ENCODE data around the gene DHRS2. TPM values are rescaled to one million over a fixed set of nuclear protein-coding genes. Genes with fewer than 3 reads are reported as not detected.
"Not testable (repeated sequence)": the region's sequence is repeated elsewhere in the genome, so short reads cannot be mapped to it uniquely, and the experiment has no call there.

DHRS2 gene
- 10 to 100 TPM in 1 of 5 donors, 1 to 10 TPM in 1, not detected in 3; 4.6 to 19.6 TPM for total RNA-seq
- polyA plus RNA-seq = 1 to 10 TPM; 3.7 to 9.7 (median 6.7) TPM
- long read RNA-seq, donor 1 = 0 reads
- long read RNA-seq, donor 2 = 0 reads
- long read RNA-seq, donor 3, partial matches to known transcripts = 0 of 2 reads
- long read RNA-seq, donor 3, other reads (novel, unspliced or antisense) = 0 of 2 reads
- long read RNA-seq, donor 4 = 0 reads
- long read RNA-seq, donor 5, partial matches to known transcripts = 0 of 2 reads
- long read RNA-seq, donor 5, other reads (novel, unspliced or antisense) = 0 of 2 reads
- long read RNA-seq, donor 6, partial matches to known transcripts = 0 of 2 reads
- long read RNA-seq, donor 6, other reads (novel, unspliced or antisense) = 0 of 2 reads
- long read RNA-seq, donor 7 = 0 reads
- long read RNA-seq, donor 8, transcript DHRS2-206 (1 exons, 2,595 nt) = major isoform, 6 of 7 reads
- long read RNA-seq, donor 8, partial matches to known transcripts = 0 of 7 reads
- long read RNA-seq, donor 8, other reads (novel, unspliced or antisense) = 0 of 7 reads
- long read RNA-seq, donor 9, transcript DHRS2-206 (1 exons, 2,595 nt) = major isoform, 7 of 7 reads
- long read RNA-seq, donor 9, partial matches to known transcripts = 0 of 7 reads
- long read RNA-seq, donor 9, other reads (novel, unspliced or antisense) = 0 of 7 reads
- long read RNA-seq, donor 10 = 0 reads

- Histone ChIP-seq H3K27me3 (no peaks in the 10 kb centered on the region), H3K27ac (no peak within 1 kb of the TSS), H3K9me3 (no peaks in the 10 kb centered on the region), H3K36me3 (no peaks in the 10 kb centered on the region), H3K4me1 (peaks cover 3 to 12% (median 9%) of the 10 kb centered on the region in 4 donors), H3K4me3 (no peak within 1 kb of the TSS)
- no peak for DNase-seq
- TF ChIP-seq POLR2AphosphoS5 (IDR thresholded peaks at IDR 0.05) (no peak), EP300 (IDR thresholded peaks at IDR 0.05) (no peak)
- intact Hi-C loops (cut with DNase I; ENCODE audit: low total_unique reads) = no loop called here
- 90 to 92% (median 92%) methylated on average over 23 of the region's 23 CpGs for WGBS, 5 donors
Observed at GRCh38 chr14:23636317-23637211, at the start of gene DHRS2. TSS of gene DHRS2 (plus strand) at chr14:23636364. CDS start at chr14:23638865, 2,501 bp downstream.

GRCh38 chr14:23588884-23589598, 47.1 kb upstream of the DHRS2 start:
- WGBS, 5 donors = 14 to 20% (median 19%) methylated on average over 5 of the region's 5 CpGs
- intact Hi-C loops (cut with DNase I; ENCODE audit: low total_unique reads) = no loop called here
- peak in 2 of 3 donors; percentile 30 to 74 for TF ChIP-seq POLR2AphosphoS5 (IDR thresholded peaks at IDR 0.05)
- no peak for TF ChIP-seq EP300 (IDR thresholded peaks at IDR 0.05)
- peak in 5 of 7 experiments; percentile 53 to 95 (median 80) for TF ChIP-seq CTCF (IDR thresholded peaks at IDR 0.05)
- no peak for TF ChIP-seq POLR2A (IDR thresholded peaks at IDR 0.05)
- H3K4me1 ChIP-seq = peaks cover 5 to 13% (median 9%) of the 10 kb centered on the region in 4 donors
- no peaks in the 10 kb centered on the region for H3K9me3 ChIP-seq
- peak; percentile 96 for DNase-seq
- peaks cover 0 to 7% (median 0%) of the 10 kb centered on the region in 3 donors for H3K27me3 ChIP-seq
- no peaks in the 10 kb centered on the region for H3K36me3 ChIP-seq
- no peak overlapping the region for H3K4me3 ChIP-seq
- no peak overlapping the region for H3K27ac ChIP-seq

GRCh38 chr14:23589606-23590005, 46.6 kb upstream of the DHRS2 start:
- H3K27me3 ChIP-seq = peaks cover 0 to 7% (median 0%) of the 10 kb centered on the region in 3 donors
- no peaks in the 10 kb centered on the region for H3K9me3 ChIP-seq
- H3K4me1 ChIP-seq = peaks cover 5 to 13% (median 9%) of the 10 kb centered on the region in 4 donors
- no peak overlapping the region for H3K4me3 ChIP-seq
- 83 to 94% (median 90%) methylated on average over 2 of the region's 2 CpGs for WGBS, 5 donors
- no peak overlapping the region for H3K27ac ChIP-seq
- no peaks in the 10 kb centered on the region for H3K36me3 ChIP-seq
- peak in 1 of 2 donors; percentile 20 for DNase-seq
- intact Hi-C loops (cut with DNase I; ENCODE audit: low total_unique reads) = no loop called here
- no peak for TF ChIP-seq POLR2AphosphoS5 (IDR thresholded peaks at IDR 0.05)
- no peak for TF ChIP-seq POLR2A (IDR thresholded peaks at IDR 0.05)
- TF ChIP-seq CTCF (IDR thresholded peaks at IDR 0.05) = no peak
- TF ChIP-seq EP300 (IDR thresholded peaks at IDR 0.05) = no peak

- Histone ChIP-seq H3K4me1 (peaks cover 5 to 13% (median 9%) of the 10 kb centered on the region in 4 donors), H3K36me3 (no peaks in the 10 kb centered on the region), H3K9me3 (no peaks in the 10 kb centered on the region), H3K4me3 (no peak overlapping the region), H3K27ac (no peak overlapping the region), H3K27me3 (peaks cover 0 to 2% (median 0%) of the 10 kb centered on the region in 3 donors)
- 87 to 98% (median 96%) methylated on average over 4 of the region's 4 CpGs for WGBS, 5 donors
- no peak for TF ChIP-seq POLR2AphosphoS5 (IDR thresholded peaks at IDR 0.05)
- no peak for TF ChIP-seq EP300 (IDR thresholded peaks at IDR 0.05)
- TF ChIP-seq POLR2A (IDR thresholded peaks at IDR 0.05) = no peak
- no peak for TF ChIP-seq CTCF (IDR thresholded peaks at IDR 0.05)
- no peak for DNase-seq
- intact Hi-C loops (cut with DNase I; ENCODE audit: low total_unique reads) = no loop called here
Observed at GRCh38 chr14:23590198-23590597, 46.0 kb upstream of the DHRS2 start.

GRCh38 chr14:23594191-23594590, 42.0 kb upstream of the DHRS2 start:
- H3K27ac ChIP-seq; H3K9me3 ChIP-seq; H3K27me3 ChIP-seq; intact Hi-C loops (cut with DNase I; ENCODE audit: low total_unique reads); H3K36me3 ChIP-seq; DNase-seq; H3K4me1 ChIP-seq; H3K4me3 ChIP-seq: not testable (repeated sequence)
- WGBS, 5 donors = 79 to 92% (median 88%) methylated on average over 3 of the region's 3 CpGs

Measured in stomach (tissue), 19 donors.